CD4-positive, alpha-beta T cell treated with Interleukin-4 for 4 hours (primary cell): ENCODE measurements around the gene SLCO2A1.

Experiments used
- DNase-seq: peaks from one replicate; pipeline ENCODE4 v3.0.0-alpha.2; 2020

The SLCO2A1 gene

DNA sequence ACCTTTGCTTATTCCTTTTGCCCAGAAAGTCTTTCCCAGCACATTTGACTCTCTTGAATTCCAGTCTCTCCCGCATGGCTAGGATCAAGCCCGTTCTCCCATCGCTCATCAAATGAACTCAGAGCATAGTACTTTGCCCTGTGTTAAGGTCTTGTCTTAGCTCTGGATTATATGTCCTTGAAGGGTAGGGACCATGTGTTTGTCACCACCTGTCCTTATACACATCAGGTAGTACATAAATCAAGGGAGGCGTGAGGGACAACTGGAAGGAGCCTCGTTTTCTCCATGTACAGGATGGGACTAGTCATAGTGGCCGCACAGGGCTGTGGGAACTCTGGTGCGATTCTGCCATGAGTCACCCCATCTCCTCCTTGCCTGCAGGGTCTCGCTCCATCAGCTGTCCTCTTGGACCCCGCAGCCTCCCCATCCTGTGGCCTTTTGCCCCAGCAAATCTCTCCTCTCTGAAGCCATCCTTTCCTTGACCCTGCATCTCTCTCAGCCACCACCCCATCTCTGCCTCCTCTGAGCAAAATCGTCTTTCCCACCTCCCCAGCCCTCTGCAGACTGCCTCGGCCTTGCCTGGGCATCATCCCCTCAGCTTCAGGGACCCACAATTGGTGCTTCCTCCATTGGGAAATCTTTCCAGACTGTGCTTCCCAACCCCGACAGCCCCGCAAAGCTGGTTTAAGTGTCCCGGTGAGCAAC lies 100.7 kb downstream of the SLCO2A1 start:
- no peak for DNase-seq

DNA sequence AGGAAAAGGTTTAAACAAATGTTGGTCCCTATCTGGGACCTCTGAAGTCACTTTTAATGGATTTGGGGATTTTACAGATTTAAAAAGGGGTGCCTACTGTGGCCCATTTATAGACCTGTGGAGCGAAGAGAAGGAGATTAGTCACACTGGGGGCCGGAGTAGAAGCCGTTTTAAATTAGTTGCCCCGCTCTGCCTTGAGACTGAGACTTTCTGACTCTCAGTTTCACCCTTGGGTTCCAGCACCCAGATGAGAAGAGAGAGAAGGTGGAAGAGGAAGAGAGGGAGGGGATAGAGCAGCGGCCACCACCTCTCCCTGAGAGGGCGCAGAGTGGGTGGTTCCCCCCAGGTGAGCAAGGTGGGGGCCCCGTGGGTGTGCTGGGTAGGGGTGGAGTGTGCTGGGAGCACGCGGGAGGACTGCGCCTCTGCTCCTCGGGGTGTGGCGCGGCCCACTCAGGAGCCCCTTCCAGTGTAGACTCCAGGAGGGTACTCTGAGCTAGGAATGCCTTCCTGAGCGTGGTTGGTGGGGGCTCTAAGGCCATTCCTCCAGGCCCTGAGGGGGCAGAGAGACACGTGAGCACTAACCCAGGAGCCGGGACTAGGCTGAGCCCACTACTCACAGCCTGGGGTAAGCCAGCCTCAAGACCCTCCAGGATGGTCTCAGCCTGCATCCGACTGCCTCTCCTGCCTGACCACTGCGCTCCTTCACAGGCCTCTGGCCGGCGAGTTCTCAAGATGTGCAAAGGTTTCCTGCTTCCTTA lies 101.4 kb downstream of the SLCO2A1 start:
- no peak for DNase-seq

DNA sequence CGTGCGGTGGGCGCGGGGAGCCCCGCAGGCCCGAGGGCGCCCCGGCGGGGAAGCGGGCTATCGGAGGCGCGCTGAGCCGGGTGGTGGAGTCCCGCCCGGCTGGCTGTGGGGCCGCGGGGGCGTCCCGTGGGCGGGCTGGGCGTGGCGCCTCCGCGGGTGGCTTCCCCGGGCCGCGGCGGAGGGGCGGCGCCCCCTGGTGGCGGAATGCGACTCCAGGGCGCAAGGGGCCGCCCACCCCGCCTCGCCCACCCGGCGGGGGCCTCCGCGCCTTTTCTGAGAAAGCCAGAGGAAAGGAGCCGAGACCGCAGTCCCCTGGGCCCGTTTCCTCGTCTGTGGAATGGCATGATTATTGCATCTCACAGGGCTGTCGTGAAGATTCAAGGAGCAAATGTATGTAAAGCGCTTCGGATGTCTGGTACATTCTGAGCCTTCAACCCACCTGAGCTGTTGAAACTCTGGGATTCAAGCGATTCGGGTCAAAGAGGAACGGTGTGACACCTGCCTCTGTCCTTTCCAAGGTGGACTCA lies 102.1 kb downstream of the SLCO2A1 start:
- DNase-seq = peak; percentile 49

DNA sequence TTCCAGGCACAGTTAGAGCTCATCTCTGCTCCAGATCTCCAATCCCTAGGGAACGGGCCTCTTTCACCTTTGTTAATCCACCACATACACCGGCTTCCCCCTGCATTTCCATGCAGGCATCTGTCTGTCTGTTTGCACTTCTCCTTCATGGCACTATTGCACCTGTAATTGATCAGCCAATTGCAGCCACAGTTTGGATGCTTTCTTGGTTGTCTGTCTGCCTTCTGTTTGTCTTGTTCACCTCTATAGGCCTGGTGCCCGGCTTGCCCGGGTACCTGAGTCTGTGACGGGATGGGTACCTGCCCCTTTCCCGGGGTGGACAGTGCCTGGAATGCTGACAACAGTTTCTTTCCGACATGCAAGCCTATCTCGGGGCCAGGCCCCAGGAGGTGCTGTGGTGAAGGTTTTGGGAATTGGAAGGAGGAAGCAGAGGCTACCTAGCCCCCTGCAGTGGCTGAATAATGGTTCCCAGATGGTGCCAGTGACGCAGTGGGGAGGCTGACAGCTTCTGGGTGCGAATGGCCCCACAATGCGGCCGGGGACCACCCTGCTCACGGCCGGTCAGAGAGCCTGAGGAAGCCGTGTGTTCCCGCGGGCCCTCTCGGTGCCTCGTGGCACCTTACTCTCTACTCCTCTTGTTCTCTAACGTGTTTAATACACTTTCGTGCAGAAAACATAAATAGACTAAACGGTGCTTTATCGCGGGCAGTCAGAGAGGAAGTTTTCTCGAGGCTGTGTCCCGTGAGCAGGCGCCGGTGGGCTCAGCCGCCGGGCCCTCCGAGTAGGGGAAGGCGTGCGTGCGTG lies 102.8 kb downstream of the SLCO2A1 start:
- no peak for DNase-seq

DNA sequence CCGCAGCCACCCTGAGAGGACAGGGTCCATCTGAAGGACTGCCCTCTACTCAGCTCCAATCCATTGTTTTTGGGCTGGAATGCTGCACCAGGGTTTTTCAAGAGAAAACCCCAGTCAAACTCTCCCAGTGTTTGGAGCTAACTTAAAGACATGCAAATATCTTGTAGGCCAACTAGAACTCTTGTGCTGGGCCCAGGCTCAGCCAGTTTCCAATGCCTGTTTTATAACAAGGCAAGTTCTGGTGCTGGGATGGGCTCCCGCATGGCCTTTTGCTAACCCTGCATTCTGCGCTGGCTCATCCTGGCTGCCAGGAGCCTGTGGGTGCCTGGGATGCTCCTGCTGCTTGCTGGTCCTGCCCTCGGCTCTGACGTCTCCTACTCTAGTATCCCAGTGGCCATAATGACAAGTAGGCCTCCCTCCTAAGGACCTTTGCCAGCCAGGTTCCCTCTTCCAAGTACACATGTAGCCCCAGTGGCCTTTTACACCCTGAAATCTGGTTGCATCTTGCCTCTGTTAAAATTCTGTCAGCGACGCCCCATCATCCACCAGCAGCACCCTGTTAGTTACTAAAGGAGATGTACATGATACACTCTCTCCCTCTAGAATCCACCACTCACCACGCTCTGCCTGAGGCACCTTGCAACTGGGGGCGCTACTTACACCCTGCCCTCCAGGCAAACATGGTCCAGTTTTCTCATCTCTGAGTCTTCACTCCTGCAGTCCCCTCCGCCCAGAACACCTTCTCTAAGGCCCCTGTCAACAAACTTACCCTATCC lies 103.6 kb downstream of the SLCO2A1 start:
- no peak for DNase-seq

DNA sequence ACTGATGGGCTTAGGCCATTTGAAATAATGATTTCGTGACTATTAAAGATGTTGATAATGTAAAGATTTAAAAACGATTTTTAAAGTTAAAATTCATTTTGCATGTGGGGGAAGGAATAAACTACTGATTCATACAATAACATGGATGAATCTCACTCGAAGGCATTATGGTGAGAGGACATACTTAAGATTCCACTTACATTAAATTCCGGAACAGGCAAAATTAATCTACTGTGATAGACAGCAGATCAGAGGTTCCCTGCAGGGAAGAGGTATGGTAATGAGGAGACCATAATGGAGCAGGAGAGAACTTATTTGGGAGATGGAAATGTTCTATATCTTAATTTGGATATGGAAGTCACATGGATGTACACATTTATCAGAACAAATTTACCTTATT lies 105.7 kb downstream of the SLCO2A1 start:
- no peak for DNase-seq

DNA sequence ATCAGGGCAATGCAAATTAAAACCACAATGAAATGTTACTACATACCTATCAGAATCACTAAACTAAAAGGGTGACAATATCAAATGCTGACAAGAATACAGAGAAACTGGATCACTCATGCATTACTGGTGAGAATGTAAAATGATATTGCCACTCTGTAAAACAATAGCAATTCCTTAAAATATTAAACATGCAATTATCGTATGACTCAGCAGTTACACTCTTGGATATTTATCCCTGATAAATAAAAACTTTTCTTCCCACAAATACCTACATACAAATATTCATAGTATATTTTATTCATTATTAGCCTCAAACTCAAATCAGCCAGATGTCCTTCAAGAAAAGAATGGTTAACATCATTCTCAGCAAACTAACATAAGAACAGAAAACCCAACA lies 108.1 kb downstream of the SLCO2A1 start:
- DNase-seq = no peak

DNA sequence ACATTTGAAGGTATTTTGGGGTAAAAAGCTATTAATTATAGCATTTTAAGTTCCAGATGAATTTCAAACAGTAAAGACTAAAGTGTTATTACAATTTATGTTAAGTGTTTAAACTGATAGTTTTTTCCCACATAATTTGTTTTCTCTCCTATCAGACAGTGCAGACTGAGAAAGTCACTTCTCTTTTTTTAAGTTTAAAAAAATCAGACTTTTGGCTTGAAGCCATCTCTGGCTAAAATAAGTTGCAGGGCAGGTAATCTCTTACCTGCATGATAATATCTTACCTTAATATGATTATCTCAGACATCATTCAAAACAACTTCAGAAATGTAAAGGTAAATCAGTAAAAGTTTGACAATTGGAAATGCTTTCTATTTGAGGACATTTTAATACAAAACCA lies 112.6 kb downstream of the SLCO2A1 start:
- no peak for DNase-seq

DNA sequence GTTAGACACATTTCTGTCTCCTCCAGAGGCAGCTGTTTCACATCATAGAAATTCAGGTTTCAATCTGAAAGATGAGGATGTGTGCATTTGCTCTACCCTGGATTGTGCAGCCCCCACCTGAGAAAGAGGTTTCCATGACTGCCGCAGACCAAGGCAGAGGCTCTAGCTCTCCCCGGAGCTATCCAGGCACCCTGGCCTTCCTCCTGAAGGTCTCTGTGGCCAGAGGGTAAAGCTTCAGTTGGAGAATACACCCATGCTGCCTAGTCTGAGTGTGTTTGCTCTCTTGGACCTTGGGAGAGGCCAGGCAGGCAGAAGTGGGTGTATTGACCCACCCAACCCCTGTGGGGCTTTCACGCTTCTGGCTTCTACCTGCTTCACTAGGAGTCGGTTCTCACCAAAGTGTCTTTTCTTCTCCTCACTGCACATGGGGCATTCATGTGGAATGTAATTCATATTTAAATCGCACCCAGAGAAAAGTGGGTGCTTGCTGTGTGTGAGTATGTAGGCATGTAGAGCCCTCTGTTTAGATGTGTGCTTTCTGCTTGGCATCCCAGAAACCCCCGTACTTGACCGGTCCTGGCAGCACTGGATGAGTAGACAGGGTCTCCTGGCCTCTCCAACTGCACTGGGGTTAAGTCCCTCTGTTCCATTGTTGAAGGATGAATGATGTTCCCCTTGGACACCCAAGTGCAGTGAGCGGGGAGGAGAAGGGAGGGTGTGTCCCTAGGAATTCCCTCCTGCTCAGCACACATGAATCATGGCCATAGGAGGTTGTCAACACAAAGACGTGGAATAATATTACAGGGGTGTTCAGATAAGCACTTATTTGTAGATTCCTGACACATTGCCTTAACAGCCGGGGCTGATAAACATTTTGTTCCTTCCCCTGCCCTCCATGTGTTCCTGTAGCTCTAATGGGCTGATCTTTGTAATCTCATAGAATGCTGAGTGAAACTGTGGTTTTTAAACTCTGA lies 113.8 kb downstream of the SLCO2A1 start:
- no peak for DNase-seq

DNA sequence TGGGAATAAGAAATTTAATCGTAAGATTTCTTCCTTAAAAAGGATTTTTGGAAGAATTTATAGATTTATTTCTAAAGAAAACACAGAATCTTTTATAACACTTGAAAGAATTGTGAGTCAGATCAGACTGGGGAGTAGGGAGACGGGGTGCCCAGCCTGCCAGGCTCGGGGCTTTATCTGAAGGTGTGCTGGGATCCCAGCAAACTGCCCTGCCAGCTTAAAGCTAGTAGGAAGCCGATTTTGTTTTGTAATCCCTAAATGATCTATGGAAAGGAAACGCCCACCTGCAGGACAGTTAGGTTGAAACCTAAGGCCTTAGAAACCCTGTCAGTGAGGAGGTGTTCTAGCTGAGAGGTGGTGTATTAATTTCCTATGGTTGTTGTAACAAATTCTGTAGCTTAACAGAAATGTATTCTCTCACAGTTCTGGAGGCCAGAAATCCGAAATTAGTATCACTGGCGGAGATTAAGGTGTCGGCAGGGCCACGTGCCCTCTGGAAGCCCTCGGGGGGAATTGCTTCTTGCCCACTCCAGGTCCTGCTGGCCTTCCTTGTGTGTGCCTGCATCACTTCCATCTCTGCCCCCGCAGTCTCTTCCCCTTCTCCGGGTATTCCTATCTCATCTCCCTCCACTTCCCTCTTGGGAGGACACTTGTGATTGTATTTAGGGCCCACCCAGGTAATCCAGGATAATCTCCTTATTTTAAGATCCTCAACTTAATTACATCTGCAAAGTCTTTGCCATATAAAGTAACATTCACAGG lies 114.7 kb downstream of the SLCO2A1 start:
- no peak for DNase-seq

DNA sequence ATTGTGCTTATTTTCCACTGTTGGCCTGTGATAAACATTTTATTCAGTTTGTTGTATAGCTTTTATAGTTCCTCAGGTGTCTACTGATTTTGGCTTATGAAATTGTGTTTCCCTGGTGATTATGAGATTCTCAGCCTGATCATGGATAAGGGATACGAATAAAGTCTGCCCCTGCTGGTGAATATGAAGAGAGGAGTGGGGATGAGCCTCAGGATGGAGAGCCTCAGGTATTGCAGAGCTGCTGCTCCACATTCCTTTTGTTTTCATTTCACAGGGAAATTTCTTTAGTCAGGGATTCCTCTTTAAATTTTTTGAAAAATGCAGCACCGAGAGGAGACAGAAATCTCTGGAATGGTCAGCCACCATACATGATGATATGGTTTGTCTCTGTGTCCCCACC lies 119.3 kb downstream of the SLCO2A1 start:
- no peak for DNase-seq

DNA sequence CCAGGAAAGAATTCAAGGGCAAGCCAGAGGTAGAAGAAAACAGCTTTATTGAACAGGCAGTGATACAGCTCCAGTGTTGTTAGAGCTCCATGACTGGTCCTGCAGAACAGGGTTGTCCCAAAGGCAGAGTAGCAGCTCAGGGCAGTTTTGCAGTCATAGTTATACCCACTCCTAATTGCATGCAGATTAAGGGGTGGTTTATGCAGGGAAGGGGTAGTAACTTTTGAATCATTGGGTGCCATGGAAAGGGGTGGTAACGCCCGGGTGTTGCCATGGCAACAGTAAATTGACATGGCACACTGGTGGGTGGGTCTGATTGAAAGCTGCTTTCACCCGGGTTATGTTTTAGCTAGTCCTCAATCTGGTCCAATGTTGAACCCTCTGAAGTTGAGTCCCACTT lies 124.3 kb downstream of the SLCO2A1 start:
- no peak for DNase-seq

DNA sequence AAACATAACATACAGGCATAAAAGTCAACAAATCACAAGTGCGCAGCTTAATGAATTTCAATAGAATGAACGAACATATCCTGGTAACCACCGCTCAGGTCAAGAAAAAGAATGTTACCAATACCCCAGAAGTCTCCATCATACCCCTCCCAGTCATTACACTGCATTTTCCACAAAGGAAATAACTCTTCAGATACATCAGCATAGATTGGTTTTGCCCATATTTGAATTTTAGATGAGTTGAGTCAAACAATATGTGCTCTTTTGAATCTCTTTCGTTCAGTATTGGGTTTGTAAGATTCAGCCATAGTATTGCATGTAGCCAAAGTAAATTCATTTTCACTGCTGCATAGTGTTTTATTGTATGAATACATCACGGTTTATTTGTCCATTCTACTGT lies 127.9 kb downstream of the SLCO2A1 start:
- no peak for DNase-seq

DNA sequence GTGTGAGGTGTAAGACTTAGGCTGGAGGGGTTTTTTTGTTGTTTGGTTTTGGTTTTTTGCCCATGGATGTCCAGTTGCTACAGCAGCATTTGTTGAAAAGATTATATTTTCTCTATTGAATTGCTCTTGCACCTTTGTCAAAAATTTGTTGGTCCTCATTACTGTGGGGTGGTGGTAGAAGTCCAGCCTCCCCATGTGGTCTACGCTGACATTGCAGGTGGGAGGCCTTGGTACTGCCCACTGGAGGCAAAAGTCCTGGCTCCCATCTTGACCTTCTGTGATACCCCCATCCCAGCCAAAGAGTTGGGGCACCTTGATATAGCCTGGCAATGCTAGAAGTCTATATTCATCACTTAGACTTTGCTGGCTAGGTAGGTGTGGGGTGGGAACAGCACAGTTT lies 128.6 kb downstream of the SLCO2A1 start:
- no peak for DNase-seq

DNA sequence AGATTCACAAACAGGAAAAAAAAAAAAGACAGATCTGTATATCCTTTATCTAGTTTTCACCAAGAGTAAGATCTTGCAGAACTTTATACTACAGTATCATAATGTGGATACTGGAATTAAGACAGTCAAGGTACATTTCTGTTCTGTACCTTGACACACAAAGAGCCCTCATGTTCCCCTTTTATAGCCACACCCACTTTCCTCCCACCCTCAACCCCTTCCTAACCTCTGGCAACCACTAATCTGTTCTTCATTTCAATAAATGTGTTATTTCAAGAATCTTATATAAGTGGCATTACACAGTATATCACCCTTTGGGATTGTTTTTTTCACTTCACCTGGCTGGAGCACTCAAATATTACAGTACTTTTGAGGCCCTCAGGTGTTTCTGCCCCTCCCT lies 130.4 kb downstream of the SLCO2A1 start:
- no peak for DNase-seq

DNA sequence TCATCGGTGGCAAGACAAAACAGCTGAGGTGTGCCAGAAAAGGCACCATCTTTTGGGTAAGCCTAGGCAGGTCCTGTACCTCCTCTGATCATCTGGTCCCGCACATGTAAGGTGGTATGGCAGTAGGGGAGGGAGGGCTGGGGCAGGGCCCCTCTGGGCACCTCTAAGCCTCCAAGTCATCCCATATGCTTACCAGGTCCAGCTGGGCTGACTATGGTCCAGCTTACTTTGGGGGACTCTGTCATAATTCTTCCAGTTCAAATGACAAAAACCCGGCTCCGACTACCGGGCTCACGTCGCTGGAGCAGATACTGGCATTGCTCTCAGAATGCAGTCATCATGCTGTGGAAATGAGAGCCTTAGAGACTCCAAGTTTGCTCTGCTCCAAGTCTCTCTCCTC lies 132.2 kb downstream of the SLCO2A1 start:
- DNase-seq = no peak

DNA sequence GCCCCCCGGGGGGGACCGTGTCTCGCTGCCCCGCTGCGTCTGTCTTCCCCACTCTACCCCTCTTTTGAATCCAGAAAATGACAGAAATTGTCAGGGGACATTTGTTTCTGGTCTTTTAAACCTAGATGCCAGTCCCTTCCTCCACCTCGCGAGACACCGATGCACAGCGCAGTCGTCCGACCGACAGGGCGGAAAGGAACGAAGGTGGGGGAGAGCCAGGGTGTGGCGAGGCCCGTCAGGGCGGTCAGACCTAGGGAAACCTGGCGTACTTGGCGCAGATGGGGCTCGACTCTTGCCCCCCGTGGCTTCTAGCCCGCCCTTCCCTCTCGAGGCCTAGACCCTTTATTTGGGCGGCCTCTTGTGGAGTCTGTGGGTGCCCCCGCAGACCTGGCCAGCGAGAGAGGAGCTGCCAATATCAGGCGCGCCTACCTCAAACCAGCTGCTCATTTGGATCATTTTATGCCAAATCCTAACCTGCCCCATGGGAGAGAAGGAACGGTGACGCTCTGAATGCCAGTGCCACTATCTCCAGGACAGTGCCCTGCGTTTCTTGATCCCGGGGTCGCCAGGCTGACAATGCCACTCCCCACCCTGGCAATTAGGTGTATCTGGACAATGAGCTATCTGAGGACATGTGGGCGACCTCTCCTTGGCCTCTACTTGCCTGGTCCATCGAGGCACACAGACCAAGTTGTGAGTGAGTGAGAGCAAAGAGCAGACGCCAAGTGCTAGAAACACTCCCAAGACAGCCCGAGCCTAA lies 133.5 kb downstream of the SLCO2A1 start:
- DNase-seq = no peak

DNA sequence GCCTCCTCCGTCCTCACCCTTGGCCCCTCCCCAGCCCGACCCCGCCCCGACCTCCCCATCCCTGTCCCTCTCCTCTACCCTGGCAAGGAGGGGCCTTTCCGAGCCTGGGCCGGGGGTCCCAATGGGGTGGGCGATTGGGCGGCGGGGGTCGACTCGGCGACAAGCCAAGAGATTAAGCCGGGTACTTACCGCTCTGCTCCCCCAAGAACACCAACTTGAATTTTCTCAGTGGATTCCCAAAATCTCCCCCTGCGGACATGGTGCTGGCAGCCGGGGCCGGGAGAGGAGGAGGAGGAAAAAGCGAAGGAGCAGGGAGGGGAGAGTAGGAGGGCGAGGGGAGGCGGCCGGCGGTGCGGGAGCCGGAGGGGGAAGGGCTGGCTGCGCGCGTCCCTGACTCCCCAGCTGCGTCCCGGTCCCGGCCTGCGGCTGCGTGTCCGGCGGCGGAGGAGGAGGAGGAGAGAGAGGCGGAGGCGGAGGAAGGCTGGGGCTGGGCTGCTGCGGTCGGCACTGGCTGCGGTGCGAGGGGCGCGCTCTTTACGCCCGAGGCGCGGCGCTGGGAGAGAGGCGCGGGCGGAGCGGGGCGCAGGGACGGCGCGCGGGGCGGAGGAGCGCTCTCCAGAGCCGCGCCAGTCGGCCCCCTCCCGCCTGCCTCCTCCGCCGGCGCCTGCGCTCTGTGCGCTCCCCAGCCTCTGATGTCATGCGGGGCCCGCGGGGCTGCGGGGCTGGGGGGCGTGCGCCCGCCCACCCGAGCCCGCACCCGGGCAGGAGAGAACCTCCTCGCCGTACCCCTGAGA lies 134.3 kb downstream of the SLCO2A1 start, which contains the start of gene RAB6B:
TSS of gene RAB6B (minus strand) at position 675 of the 794 bp plus-strand sequence. CDS start at position 259, 416 bp downstream.
- no peak for DNase-seq
